ENCODE results near the gene CHAF1A.

The CHAF1A gene

GRCh38 chr19:4442819-4443146 is 40.3 kb downstream of the CHAF1A start:
- Histone ChIP-seq H3K27me3 (no peaks in the 10 kb centered on the region), H3K4me1 (peaks cover 0 to 6% (median 0%) of the 10 kb centered on the region in 4 donors), H3K36me3 (peaks cover 29 to 51% (median 38%) of the 10 kb centered on the region in 3 donors), H3K27ac (no peak overlapping the region), H3K4me3 (no peak overlapping the region), H3K9me3 (no peaks in the 10 kb centered on the region)
- DNase-seq, result no peak
- no peak for TF ChIP-seq CTCF (IDR thresholded peaks at IDR 0.05)
- intact Hi-C loops (cut with DNase I; ENCODE audit: low total_unique reads), result no loop called here

- H3K4me3 ChIP-seq, result no peak overlapping the region
- no peak for DNase-seq
- H3K27me3 ChIP-seq, result no peaks in the 10 kb centered on the region
- intact Hi-C loops (cut with DNase I; ENCODE audit: low total_unique reads), result no loop called here
- no peak for TF ChIP-seq CTCF (IDR thresholded peaks at IDR 0.05)
- H3K27ac ChIP-seq, result no peak overlapping the region
- peaks cover 33 to 55% (median 42%) of the 10 kb centered on the region in 3 donors for H3K36me3 ChIP-seq
- no peaks in the 10 kb centered on the region for H3K9me3 ChIP-seq
- peaks cover 0 to 6% (median 0%) of the 10 kb centered on the region in 4 donors for H3K4me1 ChIP-seq
These were observed 40.7 kb downstream of the CHAF1A start for GRCh38 chr19:4443188-4443587.

DNA sequence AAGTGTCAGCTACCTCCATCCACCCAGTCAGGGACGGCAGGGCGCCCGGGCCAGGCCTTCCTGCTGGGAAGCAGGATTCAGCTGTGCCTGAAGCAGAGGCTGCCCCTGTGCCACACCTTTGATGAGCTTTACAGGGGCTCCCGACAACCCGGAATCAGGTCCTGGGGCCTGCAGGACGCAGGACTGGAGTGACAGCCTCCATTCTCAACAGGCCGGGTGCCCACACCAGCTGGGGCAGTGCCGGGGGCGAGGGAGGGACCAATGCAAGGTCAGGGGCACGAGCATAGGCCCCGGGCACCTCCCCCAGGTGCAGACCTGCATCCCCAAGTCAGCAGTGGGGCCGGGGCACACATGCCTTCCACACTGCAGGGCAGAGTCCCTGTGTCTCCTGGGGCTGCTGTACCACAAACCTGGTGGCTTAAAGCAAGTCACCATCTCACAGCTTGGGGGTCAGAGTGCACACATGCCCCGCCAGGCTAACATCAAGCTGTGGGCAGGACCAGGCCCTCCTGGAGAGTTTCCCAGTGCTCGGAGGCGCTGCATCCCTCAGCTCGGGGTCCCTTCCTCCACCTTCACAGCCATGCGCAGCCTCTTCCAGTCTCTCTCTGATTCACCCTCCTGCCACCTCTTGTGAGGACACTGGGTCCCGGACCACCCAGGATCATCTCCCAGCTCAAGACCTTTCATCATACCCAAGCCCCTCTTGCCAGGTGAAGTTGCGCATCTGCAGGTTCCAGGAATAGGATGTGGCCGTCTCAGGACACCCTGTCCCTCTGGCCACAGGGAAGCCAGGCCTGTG is 41.7 kb downstream of the CHAF1A start:
- DNase-seq, result no peak
- intact Hi-C loops (cut with DNase I; ENCODE audit: low total_unique reads), result no loop called here
- Histone ChIP-seq H3K4me1 (peaks cover 0 to 6% (median 0%) of the 10 kb centered on the region in 4 donors), H3K27me3 (no peaks in the 10 kb centered on the region), H3K36me3 (peaks cover 40 to 65% (median 51%) of the 10 kb centered on the region in 3 donors), H3K4me3 (no peak overlapping the region), H3K9me3 (no peaks in the 10 kb centered on the region), H3K27ac (no peak overlapping the region)
- no peak for TF ChIP-seq CTCF (IDR thresholded peaks at IDR 0.05)

DNA sequence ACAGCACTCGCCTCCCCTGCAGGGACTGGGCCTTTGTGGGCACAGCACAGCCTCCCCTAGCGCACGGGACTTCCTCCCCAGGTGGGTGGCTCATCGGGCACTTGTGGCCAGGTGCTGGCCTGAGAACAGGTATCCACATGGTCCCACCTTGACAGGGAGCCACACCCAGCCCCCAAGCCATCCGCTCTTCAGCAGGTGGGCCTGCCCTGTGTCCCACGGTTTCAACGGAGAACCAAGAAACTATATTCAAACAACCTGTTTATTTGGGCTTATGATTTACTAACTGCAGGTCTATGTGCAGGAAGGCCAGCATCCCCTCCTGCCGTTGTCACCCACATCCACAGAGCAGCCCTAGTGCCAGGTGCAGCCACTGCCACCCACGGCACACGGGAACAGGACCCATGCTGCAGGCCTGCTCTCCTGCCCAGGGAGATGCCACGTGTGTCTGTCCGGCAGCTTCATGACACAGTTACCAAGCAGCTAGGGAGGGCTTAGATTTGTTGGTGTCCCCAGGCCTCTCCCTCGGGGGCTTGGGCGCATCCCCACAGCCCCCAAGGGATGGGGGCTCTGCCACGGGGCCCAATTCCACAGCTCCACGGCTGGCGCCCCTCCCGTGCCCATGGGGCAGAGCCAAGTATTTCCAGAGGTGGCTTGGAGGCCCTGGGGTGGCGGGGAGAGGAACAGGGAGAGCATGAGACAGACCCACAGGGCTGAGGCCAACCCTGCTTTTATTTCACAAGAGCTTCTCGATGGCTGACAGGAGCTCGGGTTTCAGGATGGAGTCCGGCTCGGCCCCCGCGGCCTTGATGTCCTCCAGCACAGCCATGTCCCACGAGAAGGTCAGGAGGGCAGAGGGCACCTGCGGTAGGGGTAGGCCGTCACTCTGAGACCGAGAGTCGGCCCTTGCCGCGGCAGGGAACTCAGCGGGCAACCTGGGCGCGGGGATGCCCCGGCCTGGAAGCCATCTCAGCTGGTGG is 42.6 kb downstream of the CHAF1A start:
- Histone ChIP-seq H3K27me3 (no peaks in the 10 kb centered on the region), H3K4me3 (no peak overlapping the region), H3K27ac (no peak overlapping the region), H3K36me3 (peaks cover 43 to 68% (median 59%) of the 10 kb centered on the region in 3 donors), H3K9me3 (no peaks in the 10 kb centered on the region), H3K4me1 (peaks cover 0 to 6% (median 0%) of the 10 kb centered on the region in 4 donors)
- no peak for DNase-seq
- no peak for TF ChIP-seq CTCF (IDR thresholded peaks at IDR 0.05)
- intact Hi-C loops (cut with DNase I; ENCODE audit: low total_unique reads), result no loop called here

DNA sequence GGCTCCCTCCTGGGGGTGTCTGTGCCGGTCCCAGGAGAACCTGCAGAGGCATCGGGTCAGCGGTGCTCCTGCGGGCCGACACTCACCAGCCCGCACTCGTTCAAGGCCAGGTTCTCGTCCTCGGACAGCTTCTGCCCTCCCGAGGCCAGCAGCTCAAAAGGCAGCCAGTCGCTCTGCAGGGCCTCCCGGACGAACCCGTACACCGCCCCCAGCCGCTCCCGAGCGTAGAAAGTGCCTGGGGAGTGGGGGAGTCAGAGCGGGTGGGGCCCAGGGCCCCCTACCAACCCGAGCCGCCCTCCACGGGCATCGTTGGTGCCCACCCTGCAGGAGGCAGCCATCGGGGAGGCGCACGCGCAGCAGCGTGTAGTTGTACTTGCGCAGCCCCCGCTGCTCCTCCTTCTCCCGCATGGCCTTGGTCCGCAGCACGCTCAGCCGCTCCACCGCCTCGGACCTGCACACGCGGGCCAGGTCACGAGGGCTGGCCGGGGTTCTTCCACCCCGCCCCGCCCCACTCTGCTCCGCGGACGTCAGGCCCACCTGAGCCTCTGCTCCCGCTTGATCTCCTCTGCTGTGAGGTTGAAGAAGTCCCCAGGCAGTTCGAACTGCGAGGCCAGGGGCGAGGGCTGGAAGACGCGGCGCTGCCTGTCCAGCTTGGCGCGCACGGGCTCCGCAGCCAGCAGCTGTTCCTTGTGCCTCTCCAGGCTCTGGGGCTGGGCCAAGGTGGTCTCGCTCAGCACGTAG is 43.7 kb downstream of the CHAF1A start:
- H3K27me3 ChIP-seq, result no peaks in the 10 kb centered on the region
- no peak for TF ChIP-seq CTCF (IDR thresholded peaks at IDR 0.05)
- H3K27ac ChIP-seq, result no peak overlapping the region
- no peak for DNase-seq
- no peaks in the 10 kb centered on the region for H3K9me3 ChIP-seq
- intact Hi-C loops (cut with DNase I; ENCODE audit: low total_unique reads), result no loop called here
- peaks cover 0 to 6% (median 0%) of the 10 kb centered on the region in 4 donors for H3K4me1 ChIP-seq
- H3K36me3 ChIP-seq, result peaks cover 47 to 78% (median 63%) of the 10 kb centered on the region in 3 donors
- no peak overlapping the region for H3K4me3 ChIP-seq
